NCI-H128 (cell line): ENCODE results near the gene CADPS.

ENCODE experiments used
- DNase-seq: peaks from one replicate; lab custom pipeline; 2025; ENCODE audit not compliant: unreplicated experiment; lab: John Stamatoyannopoulos, UW

CADPS gene

DNA sequence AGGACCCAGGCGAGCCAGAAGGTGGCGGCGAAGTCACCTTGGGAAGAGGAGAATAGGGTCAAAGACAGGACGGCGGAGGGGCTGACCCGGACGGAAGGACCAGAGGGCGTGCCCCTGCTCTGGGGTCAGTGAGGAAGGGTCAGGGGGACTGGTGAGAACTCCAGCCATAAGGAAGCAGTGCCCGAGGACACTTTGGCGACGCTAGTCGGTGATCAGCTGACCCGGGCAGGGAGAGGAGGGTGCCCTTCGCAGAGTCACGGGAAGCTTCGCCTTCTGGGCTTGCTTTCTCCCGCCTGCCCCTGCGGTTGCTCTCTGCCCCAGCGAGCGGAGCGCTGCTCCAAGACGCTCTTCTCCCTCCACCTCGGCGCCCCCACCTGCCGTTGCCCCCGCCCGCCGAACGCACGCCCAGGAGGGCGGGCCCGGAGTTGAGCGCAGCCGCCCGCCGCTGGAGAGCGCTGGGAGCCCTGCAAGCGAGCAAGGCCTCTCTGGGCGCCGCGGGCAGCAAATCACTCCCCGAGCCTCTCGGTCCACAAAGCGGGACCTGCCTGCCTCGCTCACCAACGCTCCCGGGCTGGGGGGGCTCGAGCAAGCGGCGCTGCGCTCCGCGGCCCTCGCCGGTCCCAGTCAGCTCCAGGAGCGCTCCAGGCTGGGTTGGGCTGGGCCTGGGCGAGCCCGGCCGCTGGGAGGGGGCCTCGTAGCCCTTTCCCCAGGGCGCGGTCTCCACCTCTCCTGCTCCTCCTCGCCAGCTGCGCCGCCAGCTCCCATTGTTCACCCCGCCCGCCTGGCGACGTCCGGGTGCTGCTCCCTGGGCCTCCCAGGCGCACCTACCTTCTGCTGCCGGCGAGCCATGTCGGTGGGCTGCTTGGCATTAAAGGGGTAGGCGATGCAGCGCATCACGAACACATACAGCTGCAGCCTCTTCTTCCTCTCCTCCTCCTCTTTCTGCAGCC lies 1.2 kb downstream of the CADPS start:
- DNase-seq = peak; percentile 42

DNA sequence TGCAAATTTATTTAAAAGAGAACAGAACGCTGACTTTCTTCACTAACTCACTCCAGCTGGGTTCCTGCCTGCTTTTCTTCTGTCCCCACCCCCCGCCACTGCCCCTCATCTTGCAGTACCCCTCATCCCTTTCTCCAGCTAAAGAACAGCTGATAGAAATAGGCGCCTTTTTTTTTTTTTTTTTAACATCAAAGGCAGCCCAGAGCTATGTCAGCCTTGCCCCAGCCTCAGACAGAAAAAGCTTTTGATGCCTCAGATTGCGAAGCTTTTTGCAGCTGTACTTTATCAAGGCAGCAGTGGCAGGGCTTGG lies 1.8 kb downstream of the CADPS start:
- DNase-seq = no peak

DNA sequence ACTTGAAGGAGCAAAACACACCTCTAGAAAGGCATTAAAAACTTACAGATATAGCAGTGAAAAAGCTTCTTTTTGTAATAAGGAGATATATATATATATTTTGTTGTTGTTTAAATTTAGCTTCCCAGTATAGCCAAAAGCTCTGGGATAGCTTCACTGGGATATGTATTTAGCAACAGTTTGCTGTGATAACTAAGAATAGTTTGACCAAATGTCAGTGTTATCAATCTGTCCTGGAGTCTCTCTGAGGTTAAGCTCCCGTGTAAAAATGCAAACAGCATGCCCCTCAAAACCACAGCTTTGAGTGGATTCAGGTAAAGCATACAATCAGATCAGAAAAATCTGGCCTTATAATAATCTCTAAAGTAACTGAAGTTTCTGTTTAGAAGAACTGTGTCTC lies 2.9 kb downstream of the CADPS start:
- DNase-seq = no peak

DNA sequence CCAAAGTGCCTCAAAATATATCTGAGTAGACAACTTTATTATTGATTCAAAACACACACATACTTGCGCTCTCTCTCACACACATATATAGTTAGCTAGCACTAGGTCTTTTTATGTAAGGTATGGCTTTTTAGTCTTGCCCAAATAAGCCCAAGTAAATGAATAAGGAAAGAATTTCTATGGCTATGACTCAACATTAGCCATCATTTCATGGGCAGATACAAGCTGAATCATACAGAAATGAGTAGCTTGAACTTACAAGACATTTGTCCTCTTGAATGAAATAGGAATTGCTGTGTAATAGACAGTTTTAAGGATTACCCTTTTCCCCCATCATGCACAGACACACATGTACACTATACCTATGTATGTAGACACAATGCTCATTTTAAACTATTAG lies 4.9 kb downstream of the CADPS start:
- DNase-seq = no peak

DNA sequence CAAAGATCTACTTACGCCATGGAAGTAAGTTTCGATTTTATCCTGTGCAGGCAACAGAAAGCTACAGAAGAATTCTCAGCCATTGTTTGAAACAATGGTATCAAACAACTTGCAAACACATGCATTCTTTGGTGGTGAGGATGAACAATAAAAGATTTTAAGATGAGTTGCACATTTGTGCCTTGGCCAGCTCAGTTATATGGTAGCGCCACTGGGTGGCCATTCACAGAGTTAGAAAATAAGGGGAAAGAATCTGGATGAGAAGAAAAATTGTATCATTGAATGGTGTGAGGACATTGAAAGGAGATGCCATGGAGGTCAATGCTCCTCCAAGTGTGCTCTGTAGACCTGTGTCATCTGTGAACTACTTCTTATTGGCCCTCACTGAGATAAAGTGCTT lies 11.6 kb downstream of the CADPS start:
- no peak for DNase-seq

DNA sequence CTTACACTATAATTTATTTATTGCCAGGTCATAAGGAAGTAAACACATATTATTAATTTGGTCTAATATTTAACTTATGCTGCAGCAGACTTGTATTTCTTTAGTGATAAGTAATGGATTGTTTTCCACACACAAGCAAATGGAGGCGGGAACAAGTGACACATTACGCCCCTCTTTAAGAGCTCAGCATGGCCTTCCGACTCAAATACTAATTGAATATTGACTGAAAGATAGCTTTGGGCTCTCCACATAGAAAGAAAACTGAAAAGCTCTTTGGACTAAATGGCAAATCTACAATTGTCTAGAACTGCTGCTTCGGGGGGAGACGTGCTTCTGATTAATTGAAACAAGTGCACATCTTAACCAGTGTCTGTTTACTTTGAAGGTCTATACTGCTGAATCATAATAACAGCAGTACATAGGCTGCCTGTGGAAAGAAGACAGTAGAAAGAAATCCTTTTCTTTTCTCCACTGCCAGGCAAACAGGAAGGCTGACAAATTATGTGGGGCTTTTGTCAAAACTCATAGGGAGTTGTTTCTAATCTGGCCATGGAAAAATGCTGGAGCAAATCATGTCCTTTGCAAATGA lies 15.9 kb downstream of the CADPS start:
- no peak for DNase-seq

DNA sequence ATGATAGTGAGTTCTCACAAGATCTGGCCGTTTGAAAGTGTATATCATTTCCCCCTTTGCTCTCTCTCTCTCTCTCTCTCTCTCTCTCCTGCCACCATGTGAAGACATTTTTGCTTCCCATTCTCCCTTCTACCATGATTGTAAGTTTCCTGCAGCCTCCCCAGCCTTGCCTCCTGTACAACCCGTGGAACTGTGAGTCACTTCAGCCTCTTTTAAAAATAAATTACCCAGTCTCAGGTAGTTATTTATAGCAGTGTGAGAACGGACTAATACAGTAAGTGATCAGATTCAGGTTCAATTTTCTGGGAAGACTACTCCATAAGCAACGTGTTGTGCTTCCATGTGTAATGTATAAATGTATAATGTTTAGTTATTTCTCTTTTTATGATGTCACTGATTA lies 29.2 kb downstream of the CADPS start:
- no peak for DNase-seq

DNA sequence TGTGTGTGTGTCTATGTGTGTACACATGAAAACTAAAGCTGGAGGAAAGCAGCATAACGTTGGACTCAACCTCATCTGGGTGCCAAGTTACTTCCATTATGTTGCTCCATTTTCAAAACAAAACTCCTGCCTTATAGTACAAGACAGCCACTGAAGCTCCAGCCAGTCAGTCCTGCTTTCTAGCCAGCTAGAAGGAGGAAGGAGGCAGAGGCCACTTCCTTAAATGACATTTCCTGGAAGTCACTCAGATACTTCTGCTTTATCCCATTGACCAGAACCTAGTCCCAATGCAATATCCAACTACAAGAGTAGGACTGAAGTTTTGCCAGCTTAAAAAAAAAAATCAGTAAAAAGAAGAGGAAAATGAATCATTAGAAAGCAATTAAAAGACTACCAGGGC lies 31.7 kb downstream of the CADPS start:
- no peak for DNase-seq

DNA sequence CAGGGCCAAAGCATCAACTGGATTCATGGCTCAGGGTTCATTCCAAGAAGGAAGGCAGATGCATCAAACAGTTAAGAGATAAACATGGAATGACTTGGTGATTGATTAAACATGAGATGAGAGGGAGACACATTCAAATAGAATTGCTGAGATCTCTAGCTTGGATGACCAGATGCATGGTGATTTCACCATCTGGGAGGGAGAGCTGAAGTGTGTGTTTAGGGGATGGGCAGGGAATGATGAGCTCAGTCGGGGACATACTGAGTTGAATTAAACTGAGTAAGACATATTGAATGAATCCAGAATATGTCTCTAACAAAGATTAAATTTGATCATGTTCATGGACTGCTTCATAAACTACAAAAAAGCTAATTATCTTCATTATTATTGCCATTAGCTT lies 35.5 kb downstream of the CADPS start:
- no peak for DNase-seq

DNA sequence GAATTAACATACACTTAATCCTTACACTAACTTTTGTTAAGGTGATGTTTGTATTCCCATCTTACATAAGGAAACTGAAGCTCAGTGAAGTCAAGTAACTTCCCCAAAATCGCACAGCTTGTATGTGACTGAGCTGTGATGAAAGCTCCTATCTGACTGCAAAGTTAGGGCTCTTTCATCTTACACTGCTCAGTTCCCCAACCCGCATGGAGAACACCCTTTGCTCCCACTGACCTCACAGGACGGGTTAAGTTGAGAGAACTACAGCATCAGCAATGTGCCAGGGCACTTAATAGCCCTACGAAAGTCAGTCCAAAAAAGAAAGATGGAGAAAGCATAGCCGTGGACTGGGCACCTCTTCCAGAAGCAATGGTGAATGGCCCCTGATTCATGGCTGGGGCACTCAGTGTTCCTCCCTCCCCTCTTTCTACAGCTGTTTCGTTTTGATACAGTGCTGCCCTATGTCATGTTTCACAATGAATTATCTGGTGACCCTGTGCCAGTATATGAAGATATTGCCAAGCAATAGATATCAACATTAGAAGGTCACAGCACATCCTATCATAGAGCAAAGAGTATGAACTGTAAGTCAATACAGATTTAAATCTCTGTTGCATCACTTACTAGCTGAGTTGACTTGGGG lies 38.0 kb downstream of the CADPS start:
- no peak for DNase-seq

DNA sequence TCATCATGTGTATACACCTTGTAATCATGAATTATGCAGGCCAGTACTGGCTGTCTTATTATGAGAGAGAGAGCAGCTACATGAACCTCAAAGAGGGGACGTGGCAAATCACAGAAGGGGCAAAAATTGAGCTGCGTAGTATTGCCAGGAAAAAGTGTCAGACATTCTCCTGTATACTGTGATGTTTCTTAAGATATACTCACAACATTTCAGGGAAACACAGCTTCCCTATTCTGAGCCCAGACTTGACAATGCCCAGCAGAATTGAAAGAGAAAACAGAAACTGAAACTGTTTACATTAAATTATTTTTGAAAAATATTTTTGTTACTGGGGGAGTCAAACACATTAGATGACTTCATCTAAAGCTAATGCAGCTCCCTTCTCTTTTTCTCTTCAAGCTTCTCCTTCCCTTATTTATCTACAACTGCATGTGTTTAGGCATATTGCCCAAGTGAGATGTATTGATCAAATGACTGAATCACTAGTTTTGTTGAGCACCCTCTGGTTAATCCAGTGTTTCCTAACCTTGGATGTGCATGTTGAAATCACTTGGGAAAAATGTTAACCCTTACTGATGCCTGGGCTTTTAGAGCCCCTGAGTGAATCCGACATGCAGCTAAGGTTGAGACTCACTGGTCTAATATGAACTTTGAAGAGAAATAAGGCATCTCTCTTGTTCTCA lies 39.5 kb downstream of the CADPS start:
- DNase-seq = no peak

DNA sequence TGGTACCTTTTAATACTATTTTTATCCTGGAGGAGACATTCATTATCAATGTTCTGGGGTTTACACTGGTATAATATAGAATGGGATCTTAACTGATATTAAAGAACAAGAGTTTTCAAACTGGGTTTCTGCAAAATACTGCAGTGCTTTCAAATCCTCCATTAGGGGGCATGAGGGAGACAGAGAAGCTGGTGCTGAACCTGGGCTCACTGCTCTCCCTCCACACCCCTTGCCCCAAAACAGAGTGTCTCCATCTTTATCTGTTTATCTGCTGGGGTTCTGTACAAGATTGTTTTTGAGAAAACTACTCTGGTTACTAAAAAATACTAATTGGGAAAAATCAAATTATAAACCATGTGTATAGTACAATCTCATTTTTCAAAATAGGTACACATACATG lies 41.7 kb downstream of the CADPS start:
- no peak for DNase-seq

DNA sequence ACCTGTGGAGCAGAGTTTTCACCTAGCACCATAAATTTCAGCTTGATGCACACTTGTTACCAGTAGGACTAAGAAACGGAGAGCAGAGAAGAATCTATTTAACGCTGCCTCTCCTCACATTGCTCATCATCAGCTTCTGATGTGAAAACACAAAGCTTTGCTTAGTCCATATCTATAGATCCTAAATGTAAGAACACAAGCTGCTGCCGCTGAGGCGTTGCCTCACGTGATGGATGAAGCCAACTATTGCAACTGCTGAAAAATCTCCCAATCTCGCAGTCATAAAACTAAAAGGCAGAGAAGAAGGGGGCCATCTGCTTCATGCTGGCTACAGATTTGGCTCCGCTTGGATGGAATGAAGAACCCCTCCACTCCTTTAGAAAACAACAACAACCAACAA lies 42.7 kb downstream of the CADPS start:
- DNase-seq = no peak

DNA sequence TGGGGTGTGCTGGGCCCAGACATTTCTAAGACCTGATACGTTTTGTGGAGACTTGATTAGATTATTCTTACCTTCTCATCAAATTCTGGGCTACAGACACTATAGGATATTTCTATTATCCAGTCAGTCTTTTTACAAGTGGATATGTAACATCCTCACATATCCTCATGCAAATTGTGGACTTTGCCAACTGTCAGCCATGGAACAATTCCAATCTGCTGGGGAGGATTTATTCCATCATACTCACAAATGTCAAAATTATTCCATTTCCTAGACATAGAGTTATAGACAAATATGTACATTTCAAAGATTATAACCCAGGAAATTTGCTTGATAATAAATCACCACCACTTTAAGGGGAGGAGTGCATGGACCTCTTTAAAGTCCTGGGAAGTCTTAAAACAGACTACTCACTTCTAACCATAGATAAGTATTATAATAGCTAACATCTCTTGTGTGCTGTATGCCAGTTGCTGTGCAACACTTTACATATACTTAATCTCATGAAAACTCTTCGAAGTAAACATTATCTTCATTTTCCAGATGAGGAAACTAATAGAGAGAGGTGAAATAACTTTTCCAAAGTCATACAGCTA lies 44.4 kb downstream of the CADPS start:
- no peak for DNase-seq

DNA sequence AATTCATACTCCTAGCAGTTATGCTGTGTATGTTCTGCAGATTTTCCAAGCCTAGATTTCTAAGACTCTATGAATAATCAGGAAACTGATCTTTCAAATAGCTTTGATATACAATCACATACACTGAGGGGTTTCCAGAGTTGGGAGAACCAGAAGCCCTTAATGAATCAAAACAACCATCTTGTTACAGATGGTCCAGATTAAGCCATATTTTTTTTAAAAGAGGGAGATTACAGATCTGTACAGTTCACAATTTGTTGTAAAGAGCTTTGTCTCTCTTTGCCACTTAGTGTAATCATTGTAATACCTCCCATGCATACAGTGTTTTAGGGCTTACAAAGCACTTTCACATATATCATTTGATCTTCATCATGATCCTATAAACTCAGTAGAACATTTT lies 47.7 kb downstream of the CADPS start:
- DNase-seq = no peak

DNA sequence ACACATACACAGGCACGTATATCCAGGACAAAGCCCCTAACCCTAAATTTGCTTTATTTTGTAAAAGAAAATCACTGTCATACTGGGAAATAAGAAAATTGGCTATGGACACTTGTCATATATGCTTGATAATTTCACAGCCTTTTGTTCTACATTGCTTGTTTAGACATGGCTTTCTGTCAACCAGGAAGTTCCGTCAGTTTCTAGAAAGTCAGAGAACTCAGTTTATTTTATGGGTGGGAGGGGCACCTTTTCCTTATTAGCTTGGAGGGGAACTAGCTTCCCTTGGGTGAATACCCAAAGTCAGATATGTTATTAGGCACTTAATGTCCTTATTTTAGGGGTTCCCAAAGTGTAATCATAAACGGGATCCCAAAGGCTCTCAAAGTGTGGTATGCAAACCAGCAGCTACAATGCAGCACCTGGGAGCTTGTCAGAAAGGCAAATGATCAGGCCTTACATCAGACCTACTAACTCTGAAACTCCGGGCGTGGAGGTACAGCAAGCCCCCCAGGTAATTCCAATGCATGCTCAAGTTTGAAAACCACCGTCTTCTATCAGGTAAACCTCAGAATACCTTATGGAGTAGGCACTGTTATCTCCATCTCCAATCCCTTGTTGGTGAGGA lies 50.1 kb downstream of the CADPS start:
- DNase-seq = no peak

DNA sequence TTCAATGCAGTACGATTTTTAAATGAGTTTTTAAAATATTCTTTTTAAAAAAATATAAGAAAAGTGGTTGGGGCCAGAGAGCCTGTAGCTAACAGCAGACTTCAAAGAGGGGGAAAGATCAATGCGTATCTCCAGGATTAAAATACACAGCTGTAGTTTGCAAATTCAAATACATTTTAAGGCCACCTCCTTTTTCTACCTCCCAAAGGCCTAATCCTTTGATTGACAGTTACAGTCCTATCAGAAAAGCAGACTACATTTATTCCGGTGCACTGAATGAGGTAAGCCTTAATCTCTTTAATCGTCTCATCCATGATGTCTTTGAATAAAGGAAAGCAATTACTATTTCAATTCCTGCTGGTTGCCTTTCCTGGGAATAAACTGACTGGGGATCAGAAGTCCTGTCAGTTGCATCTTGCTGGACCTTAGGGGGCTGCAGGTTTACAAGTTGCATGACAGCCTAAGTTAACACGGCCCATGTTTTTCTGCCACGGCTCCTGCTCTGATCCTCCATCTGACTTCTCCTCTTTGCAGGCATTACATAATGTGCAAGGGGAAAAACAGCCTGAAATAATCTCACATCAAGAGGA lies 51.7 kb downstream of the CADPS start:
- no peak for DNase-seq

DNA sequence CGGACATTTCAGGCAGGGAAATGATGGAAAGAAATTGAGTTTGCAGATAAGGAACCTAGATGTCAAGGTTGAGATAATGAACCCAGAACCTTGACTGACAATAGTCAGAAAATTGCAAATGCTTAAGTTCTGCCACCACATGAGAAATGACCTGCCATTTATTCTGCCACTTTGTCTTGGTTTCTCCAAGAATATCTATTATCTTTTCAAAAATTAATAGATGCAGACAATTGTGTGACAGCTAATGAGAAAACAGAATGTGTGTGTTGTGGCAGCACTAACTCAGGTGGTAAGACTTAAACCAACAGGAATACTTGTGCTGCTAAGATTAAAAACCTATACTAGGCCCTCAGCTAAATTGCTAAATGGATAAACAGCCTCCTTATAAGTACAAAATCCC lies 52.3 kb downstream of the CADPS start:
- DNase-seq = no peak

DNA sequence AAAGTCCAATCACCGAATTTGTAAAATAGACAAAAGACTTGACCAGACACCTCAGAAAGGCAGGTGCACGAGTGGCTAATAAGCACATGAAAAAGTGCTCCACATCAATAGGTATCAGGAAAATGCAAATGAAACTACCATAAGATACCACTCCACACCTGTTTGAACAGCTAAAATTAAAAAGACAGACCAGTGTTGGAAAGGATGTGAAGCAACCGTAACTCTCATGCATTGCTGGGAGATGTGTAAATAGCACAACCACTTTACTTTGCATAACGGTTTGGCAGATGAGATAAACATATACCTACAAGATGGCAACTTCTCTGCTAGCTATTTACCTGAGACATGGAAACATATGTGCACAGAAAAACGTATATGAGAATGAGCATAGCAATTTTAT lies 56.9 kb downstream of the CADPS start:
- DNase-seq = no peak

DNA sequence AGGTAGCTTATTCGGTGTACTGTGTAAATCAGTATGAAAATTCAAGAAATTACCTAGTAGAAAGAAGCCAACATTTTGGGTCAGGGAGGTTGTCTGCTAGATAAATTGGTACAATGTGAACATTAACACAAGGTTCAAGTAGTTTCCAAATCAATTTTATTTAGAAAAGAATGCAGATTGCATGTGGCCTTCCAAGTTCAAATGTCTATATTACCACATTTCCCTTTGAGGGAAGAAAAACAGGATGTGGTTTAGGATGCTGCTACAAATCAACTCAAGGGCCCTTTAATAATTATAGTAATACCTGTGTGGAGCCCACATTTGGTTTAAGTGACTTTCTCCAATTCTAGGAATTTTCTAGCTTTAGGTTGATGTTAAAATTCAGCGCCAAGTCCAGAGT lies 57.5 kb downstream of the CADPS start:
- no peak for DNase-seq

DNA sequence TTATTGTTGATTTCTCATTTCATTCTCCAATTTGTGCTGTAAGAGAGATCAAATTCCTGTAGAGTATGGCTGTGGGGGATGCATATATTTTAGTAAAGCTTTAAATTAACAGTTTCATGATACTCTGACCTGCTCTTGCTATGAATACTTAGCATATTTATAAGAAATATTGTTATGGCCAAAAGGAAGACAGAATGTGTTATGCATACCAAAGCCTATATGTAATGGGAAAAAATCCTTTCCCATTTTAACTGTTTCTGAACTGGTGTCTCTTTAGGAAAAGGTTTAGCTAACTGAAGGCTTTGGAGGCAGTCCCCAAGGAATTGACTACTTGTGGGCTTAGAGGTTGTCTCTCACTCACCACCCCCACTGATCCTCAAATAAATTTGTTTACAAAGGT lies 59.2 kb downstream of the CADPS start:
- no peak for DNase-seq
